Subcutaneous adipose tissue (tissue), 4 donors: ENCODE measurements around the gene TTYH3. TPM values are rescaled to one million over a fixed set of nuclear protein-coding genes. Genes with fewer than 3 reads are reported as not detected.

Experiments used
- total RNA-seq, 4 donors: library from RNA; depleted of rRNA; stranded (reverse); fragments of >200 nt; gene quantifications; one replicate each; pipeline ENCODE4 v1.1.0, GENCODE V29; 2016
- TF ChIP-seq, protein P1 (sequence below): fragments of 450-650 bp; IDR thresholded peaks from one replicate; pipeline ENCODE4 v1.5.1; 2016; ENCODE audit warnings: low read depth, mild to moderate bottlenecking, control low read depth, antibody characterized with exemption, moderate library complexity

Gene TTYH3
- total RNA-seq, 4 donors from 2014 or later = 16.0 to 45.4 (median 21.5) TPM

DNA sequence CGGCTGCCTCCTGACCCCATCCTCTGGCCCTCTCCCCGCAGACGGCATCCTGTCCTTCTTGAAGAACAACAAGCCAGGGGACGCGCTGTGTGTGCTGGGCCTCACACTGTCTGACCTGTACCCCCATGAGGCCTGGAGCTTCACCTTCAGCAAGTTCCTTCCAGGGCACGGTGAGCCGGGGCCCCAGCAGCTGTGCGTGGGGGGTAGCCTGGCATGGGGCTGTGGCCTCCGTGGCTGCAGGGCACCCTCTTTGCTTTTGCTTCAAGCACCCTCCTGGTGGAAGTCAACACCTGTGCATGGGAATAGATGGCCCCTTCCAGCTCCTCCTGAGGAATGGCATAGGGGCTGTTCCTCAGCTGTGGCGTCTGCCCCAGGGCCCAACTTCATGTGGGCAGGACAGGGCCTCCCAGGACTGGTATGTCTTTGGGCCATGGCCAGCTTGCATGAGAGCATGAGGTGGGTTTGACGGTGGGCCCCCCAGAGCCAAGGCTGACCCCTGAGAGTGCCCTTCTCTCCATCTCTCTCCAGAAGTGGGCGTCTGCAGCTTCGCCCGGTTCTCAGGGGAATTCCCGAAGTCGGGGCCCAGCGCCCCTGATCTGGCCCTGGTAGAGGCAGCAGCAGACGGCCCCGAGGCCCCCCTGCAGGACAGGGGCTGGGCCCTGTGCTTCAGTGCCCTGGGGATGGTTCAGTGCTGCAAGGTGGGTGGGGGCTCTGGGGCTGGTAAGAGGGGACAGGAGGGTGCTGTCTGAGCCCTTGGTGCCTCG lies 76.9 kb downstream of the TTYH3 start:
- TF ChIP-seq, protein P1, sequence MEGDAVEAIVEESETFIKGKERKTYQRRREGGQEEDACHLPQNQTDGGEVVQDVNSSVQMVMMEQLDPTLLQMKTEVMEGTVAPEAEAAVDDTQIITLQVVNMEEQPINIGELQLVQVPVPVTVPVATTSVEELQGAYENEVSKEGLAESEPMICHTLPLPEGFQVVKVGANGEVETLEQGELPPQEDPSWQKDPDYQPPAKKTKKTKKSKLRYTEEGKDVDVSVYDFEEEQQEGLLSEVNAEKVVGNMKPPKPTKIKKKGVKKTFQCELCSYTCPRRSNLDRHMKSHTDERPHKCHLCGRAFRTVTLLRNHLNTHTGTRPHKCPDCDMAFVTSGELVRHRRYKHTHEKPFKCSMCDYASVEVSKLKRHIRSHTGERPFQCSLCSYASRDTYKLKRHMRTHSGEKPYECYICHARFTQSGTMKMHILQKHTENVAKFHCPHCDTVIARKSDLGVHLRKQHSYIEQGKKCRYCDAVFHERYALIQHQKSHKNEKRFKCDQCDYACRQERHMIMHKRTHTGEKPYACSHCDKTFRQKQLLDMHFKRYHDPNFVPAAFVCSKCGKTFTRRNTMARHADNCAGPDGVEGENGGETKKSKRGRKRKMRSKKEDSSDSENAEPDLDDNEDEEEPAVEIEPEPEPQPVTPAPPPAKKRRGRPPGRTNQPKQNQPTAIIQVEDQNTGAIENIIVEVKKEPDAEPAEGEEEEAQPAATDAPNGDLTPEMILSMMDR = no peak

DNA sequence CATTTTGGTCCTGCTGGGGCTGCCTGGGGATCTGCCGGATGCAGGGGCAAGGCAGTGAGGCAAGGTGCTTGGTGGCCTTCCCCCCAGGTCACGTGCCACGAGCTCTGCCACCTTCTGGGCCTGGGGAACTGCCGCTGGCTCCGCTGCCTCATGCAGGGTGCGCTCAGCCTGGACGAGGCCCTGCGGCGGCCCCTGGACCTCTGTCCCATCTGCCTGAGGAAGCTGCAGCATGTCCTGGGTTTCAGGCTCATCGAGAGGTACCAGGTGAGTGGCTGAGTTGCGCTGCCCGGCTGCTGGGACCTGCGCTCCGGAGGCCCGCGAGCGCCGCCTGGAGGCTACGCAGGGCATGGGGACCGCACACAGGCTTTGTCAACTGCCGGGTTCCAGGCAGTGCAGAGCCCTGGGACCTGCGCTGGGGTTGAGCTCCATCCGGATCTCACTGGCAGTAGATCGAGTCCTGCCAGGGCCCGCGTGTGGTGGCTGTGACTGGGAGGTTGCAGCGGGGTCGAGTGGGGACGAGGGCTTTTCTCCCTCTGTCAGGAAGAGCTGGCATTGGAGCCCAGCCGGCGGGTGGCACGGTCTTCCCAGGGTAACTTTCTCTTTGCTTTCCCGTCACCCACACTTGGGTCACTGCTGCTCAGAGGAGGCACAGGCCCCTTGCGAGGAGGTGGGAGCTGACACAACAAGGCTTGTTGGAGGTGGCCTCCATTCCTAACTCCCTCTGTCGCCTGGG lies 77.9 kb downstream of the TTYH3 start:
- TF ChIP-seq, protein P1 = no peak

DNA sequence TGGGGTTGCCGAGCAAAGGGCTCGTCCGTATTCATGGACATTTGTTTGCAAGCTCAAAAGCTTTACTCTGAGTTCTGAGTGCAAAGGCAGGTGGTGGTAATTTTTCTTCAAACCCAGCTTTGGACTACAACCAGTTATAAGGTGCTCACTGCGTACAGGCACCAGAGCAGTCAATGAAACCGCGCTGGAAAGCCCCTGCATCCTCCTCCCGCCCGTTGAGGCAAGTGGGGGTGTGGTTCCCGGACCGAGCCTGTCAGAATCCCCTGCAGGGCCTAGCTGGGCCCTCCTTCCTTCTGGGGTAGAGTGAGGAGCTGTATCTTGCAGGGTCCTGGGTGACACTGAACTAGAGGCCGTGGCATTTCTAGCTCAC lies 78.5 kb downstream of the TTYH3 start:
- TF ChIP-seq, protein P1 = no peak

GRCh38 chr7:2710901-2711551 lies 79.2 kb downstream of the TTYH3 start:
- TF ChIP-seq, protein P1 = no peak

DNA sequence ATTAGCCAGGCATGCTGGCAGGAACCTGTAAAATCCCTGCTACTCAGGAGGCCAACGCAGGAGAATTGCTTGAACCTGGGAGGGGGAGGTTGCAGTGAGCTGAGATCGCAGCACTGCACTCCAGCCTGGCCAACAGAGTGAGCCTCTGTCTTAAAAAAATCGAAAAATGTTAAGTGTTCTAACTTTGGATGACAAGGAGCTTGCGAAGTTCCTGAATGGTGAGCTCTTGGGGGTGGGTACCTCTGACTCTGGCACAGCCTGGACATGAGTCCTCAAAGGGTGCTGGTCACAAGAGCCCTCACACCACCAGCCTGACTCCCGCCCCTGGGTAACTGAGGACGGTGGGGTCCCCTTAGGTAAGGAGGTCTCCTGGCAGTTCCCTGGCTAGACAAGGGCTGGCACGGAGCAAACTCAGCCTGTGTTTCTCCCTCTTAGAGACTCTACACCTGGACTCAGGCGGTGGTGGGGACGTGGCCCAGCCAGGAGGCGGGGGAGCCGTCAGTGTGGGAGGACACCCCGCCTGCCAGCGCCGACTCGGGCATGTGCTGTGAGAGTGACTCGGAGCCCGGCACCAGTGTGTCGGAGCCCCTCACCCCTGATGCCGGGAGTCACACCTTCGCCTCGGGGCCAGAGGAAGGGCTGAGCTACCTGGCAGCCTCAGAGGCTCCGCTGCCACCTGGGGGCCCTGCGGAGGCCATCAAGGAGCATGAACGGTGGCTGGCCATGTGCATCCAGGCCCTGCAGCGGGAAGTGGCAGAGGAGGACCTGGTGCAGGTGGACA lies 80.3 kb downstream of the TTYH3 start:
- TF ChIP-seq, protein P1 = no peak

DNA sequence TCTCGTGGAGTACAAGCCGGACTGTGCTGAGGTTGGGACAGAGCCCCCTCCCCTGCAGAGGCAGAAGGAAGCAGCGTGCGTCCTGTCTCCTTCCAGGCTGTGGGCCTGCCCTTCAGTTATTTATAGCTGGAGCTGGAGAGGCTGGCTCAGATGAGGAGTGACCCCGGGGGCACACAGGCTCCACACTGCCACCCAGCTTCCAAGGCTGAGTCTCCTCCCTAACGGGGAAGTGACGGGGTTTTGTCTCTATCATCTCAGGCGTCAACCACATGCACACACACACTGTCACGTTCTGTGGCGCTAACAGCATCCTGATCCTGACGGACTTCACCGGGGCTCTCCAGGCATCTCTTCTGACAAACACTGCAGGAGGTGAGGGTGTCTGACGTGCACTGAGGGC lies 81.6 kb downstream of the TTYH3 start:
- TF ChIP-seq, protein P1 = no peak

DNA sequence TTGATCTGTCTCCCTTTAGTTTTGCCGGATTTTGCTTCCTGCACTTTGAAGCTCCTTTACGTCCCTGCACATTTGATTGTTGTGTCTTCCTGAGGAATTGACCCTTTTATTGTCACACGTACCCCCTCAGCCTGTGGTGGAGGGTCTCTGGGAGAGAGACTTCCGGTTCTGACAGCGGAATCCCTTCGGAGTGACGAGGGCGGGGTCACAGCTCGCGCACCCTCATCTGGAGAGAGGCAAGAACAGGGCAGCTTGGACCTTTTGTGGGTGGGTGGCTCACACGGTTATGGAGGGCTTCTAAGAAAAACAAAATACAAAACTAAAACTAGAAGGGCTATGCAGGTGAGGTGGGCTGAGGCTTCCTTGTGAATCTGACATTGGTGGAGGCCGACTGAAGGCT lies 82.2 kb downstream of the TTYH3 start:
- TF ChIP-seq, protein P1 = no peak
